Neural progenitor cell (in vitro differentiated cells): ENCODE results near the gene CDC23. TPM values are rescaled to one million over a fixed set of nuclear protein-coding genes. Genes with fewer than 3 reads are reported as not detected.

Experiments
- DNase-seq: peaks from one replicate; pipeline ENCODE4 v3.0.0-alpha.2; 2016; ENCODE audit warnings: low spot score
- H2AFZ ChIP-seq: fragments of 200-600 bp; sonication (generic); replicated peaks from 2 replicates; pipeline ENCODE4 v1.6.1; 2016; ENCODE audit warnings: antibody characterized with exemption
- H3F3A ChIP-seq: fragments of 200-600 bp; sonication (generic); 2 replicates; pipeline ENCODE4 v1.6.1; 2016; ENCODE audit warnings: antibody characterized with exemption, low read depth
- H3K27ac ChIP-seq: fragments of 200-600 bp; sonication (generic); 2 replicates; pipeline ENCODE4 v1.5.1; 2016; ENCODE audit warnings: mild to moderate bottlenecking
- H3K27me3 ChIP-seq: fragments of 200-600 bp; sonication (generic); 2 replicates; pipeline ENCODE4 v1.6.1; 2016; ENCODE audit warnings: mild to moderate bottlenecking, moderate library complexity
- H3K36me3 ChIP-seq: fragments of 200-600 bp; sonication (generic); 2 replicates; pipeline ENCODE4 v1.5.1; 2016
- H3K4me1 ChIP-seq: fragments of 200-600 bp; sonication (generic); 2 replicates; pipeline ENCODE4 v1.6.1; 2016; ENCODE audit warnings: mixed run types
- H3K4me2 ChIP-seq: fragments of 200-600 bp; sonication (generic); 2 replicates; pipeline ENCODE4 v1.6.1; 2016
- H3K4me3 ChIP-seq: fragments of 200-600 bp; sonication (generic); 2 replicates; pipeline ENCODE4 v1.5.1; 2016
- H3K79me2 ChIP-seq: fragments of 200-600 bp; sonication (generic); 2 replicates; pipeline ENCODE4 v1.6.1; 2016; ENCODE audit warnings: low read depth
- H3K9ac ChIP-seq: fragments of 200-600 bp; sonication (generic); 2 replicates; pipeline ENCODE4 v1.6.1; 2016
- H3K9me3 ChIP-seq: fragments of 200-600 bp; sonication (generic); 2 replicates; pipeline ENCODE4 v1.5.1; 2016; ENCODE audit warnings: low read depth
- H4K20me1 ChIP-seq: fragments of 200-600 bp; sonication (generic); 2 replicates; pipeline ENCODE4 v1.6.1; 2016; ENCODE audit warnings: low read depth
- H3K27ac Mint-ChIP-seq: 3 replicates; pipeline ENCODE4 v1.8.0; 2021; ENCODE audit warnings: mixed read lengths
- H3K27me3 Mint-ChIP-seq: 2 replicates; pipeline ENCODE4 v1.8.0; 2022; ENCODE audit warnings: low read depth, mild to moderate bottlenecking, inconsistent platforms, moderate library complexity, mixed read lengths; ENCODE audit not compliant: insufficient read depth
- H3K36me3 Mint-ChIP-seq: 3 replicates; pipeline ENCODE4 v1.8.0; 2021; ENCODE audit warnings: mixed read lengths
- H3K4me1 Mint-ChIP-seq: 3 replicates; pipeline ENCODE4 v1.8.0; 2021; ENCODE audit warnings: mixed read lengths
- H3K4me3 Mint-ChIP-seq: 3 replicates; pipeline ENCODE4 v1.8.0; 2021; ENCODE audit warnings: mild to moderate bottlenecking, moderate library complexity, mixed read lengths
- H3K9me3 Mint-ChIP-seq: 3 replicates; pipeline ENCODE4 v1.8.0; 2020; ENCODE audit warnings: mixed read lengths
- CTCF ChIP-seq: fragments of 200-600 bp; sonication (generic); IDR thresholded peaks from 2 replicates; pipeline ENCODE4 v1.5.1; 2017; ENCODE audit warnings: antibody characterized with exemption, mild to moderate bottlenecking
- EZH2 ChIP-seq: fragments of 200-600 bp; sonication (generic); IDR thresholded peaks from 2 replicates; pipeline ENCODE4 v1.6.1; 2017; ENCODE audit warnings: antibody characterized with exemption, mild to moderate bottlenecking, moderate library complexity
- EZH2phosphoT487 ChIP-seq: fragments of 200-600 bp; sonication (generic); IDR thresholded peaks from 2 replicates; pipeline ENCODE4 v1.6.1; 2017; ENCODE audit warnings: antibody characterized with exemption
- total RNA-seq: library from RNA; depleted of rRNA; stranded (reverse); fragments of >200 nt; gene quantifications from 2 replicates; pipeline ENCODE4 v1.2.3, GENCODE V29; 2015; ENCODE audit warnings: low replicate concordance

CDC23 gene
- total RNA-seq, 1 donor from 2014 or later, result 83.3 TPM

- H3K4me3 ChIP-seq, result peak overlapping the region; percentile 70
- Mint-ChIP-seq H3K4me3 (peak overlapping the region; percentile 91), H3K27me3 (no peaks in the 10 kb centered on the region), H3K27ac (no peak overlapping the region), H3K9me3 (no peaks in the 10 kb centered on the region), H3K36me3 (no peaks in the 10 kb centered on the region), H3K4me1 (peaks cover 6% of the 10 kb centered on the region)
- peaks cover 4% of the 10 kb centered on the region for H3K4me1 ChIP-seq
- H3K27ac ChIP-seq, result no peak overlapping the region
- H3K79me2 ChIP-seq, result no peaks in the 10 kb centered on the region
- no peak for DNase-seq
- H3K36me3 ChIP-seq, result no peaks in the 10 kb centered on the region
- no peaks in the 10 kb centered on the region for H4K20me1 ChIP-seq
- no peak for TF ChIP-seq CTCF
- TF ChIP-seq EZH2, result no peak
- TF ChIP-seq EZH2phosphoT487, result no peak
- peak overlapping the region; percentile 97 for H2AFZ ChIP-seq
- no peak overlapping the region for H3K9ac ChIP-seq
- peak overlapping the region; percentile 76 for H3K4me2 ChIP-seq
- H3F3A ChIP-seq, result no peaks in the 10 kb centered on the region
- no peaks in the 10 kb centered on the region for H3K27me3 ChIP-seq
- no peaks in the 10 kb centered on the region for H3K9me3 ChIP-seq
Measured at GRCh38 chr5:138139781-138140090, 73.4 kb downstream of the CDC23 start.

DNA sequence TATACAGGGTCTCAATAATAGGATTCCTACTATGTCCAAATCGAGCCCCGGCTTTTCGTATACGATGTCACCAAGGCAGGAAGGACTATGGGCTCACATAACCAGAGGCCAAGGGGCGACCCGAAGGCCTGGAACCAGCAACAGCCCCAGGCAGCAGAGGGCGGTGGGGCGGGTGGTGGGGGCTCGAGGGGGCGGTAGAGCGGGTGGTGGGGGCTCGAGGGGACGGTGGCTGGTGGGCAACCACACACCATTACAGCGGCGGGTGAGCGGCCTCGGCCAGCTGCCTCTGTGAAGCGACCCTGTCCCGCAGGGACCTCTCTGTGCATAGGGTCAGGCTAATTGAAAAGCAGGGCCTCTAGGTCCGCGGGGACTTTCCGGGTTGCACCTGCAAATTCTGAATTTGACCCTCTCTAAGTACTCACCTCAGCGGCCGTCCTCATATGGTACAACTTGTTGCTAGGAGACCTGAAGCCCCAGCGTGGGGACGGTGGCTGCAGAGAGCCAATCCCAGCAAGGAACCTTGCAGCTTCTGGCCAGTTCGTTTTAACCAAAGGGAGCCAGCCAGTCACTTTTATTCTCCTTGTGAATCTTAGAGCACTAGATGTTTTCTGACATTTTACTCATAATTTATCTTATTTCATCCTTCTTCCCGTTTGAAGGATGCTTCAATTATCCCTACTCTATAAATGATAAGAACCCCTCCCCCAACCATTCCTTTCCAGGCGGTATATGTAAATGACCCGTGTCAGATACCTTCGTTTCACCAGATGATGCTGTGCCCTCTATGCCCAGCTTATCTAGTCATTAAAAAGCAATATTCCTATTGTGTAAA is 74.0 kb downstream of the CDC23 start, which contains the start of gene NME5:
Gene NME5 (minus strand): TSS at position 480 of the 832 bp plus-strand sequence. CDS start 648 bp downstream, outside the sequence.
- Mint-ChIP-seq H3K4me1 (peaks cover 6% of the 10 kb centered on the region), H3K27me3 (no peaks in the 10 kb centered on the region), H3K27ac (peak within 1 kb of the TSS; percentile 86), H3K4me3 (peak within 1 kb of the TSS; percentile 91), H3K36me3 (no peaks in the 10 kb centered on the region), H3K9me3 (no peaks in the 10 kb centered on the region)
- H3K27me3 ChIP-seq, result no peaks in the 10 kb centered on the region
- H2AFZ ChIP-seq, result peak within 1 kb of the TSS; percentile 97
- peaks cover 4% of the 10 kb centered on the region for H3K4me1 ChIP-seq
- H3K36me3 ChIP-seq, result no peaks in the 10 kb centered on the region
- no peaks in the 10 kb centered on the region for H3F3A ChIP-seq
- H3K4me2 ChIP-seq, result peak within 1 kb of the TSS; percentile 76
- H4K20me1 ChIP-seq, result no peaks in the 10 kb centered on the region
- no peak within 1 kb of the TSS for H3K9ac ChIP-seq
- peak; percentile 78 for DNase-seq
- H3K27ac ChIP-seq, result no peak within 1 kb of the TSS
- peak within 1 kb of the TSS; percentile 70 for H3K4me3 ChIP-seq
- TF ChIP-seq EZH2phosphoT487, result no peak
- TF ChIP-seq EZH2, result no peak
- TF ChIP-seq CTCF, result no peak
- no peaks in the 10 kb centered on the region for H3K79me2 ChIP-seq
- H3K9me3 ChIP-seq, result no peaks in the 10 kb centered on the region

Other genes starting within 250 kb of the CDC23 start
- 25.4 and 41.7 TPM in 2 replicates for gene FAM13B, start 180.2 kb downstream of the CDC23 start, total RNA-seq
- 0.25 TPM in 1 of 2 replicates, not detected in the other for gene WNT8A, start 129.3 kb downstream of the CDC23 start, total RNA-seq
- gene NME5, start 73.9 kb downstream of the CDC23 start, total RNA-seq, result 6.7 and 8.0 TPM in 2 replicates
- 113 and 150 TPM in 2 replicates for gene BRD8, start 34.7 kb downstream of the CDC23 start, total RNA-seq
- 128 and 158 TPM in 2 replicates for gene KIF20A, start 34.2 kb downstream of the CDC23 start, total RNA-seq
- not detected in 2 replicates for gene GFRA3, start 61.3 kb upstream of the CDC23 start, total RNA-seq
- 45.8 and 48.6 TPM in 2 replicates for gene CDC25C, start 118.5 kb upstream of the CDC23 start, total RNA-seq
- gene FAM53C, start 124.9 kb upstream of the CDC23 start, total RNA-seq, result 68.0 and 72.5 TPM in 2 replicates
- 130 and 136 TPM in 2 replicates for gene KDM3B, start 139.4 kb upstream of the CDC23 start, total RNA-seq
- gene REEP2, start 225.7 kb upstream of the CDC23 start, total RNA-seq, result 17.4 and 56.3 TPM in 2 replicates